HepG2 (cell line): ENCODE data around the gene POLH. TPM values are rescaled to one million over a fixed set of nuclear protein-coding genes. Genes with fewer than 3 reads are reported as not detected.

Source experiments
- ATAD3A ChIP-seq: sonication (generic); formaldehyde crosslinking; IDR thresholded peaks from 2 replicates; pipeline ENCODE4 v1.4.0; 2020; ENCODE audit warnings: missing genetic modification reagents
- ATF3 ChIP-seq: sonication (generic); formaldehyde crosslinking; IDR thresholded peaks from 2 replicates; pipeline ENCODE4 v1.4.0; 2020; ENCODE audit warnings: missing genetic modification reagents
- HNF4G ChIP-seq, 2 experiments: sonication (generic) in 1 of 2; formaldehyde crosslinking in 1 of 2; IDR thresholded peaks; 2 replicates each; pipeline versions ENCODE4 v1.4.0 to v1.6.1; 2011 to 2020; ENCODE audit warnings: borderline replicate concordance in 2 of 2, low read depth in 2 of 2, mild to moderate bottlenecking in 2 of 2, low read length in 1 of 2, missing genetic modification reagents in 1 of 2, moderate library complexity in 1 of 2
- MAX ChIP-seq: IDR thresholded peaks from 2 replicates; pipeline ENCODE4 v1.6.1; 2012; ENCODE audit warnings: inconsistent platforms
- PRMT3 ChIP-seq: sonication (generic); formaldehyde crosslinking; IDR thresholded peaks from 2 replicates; pipeline ENCODE4 v1.8.1; 2022; ENCODE audit warnings: low read depth, mild to moderate bottlenecking, moderate library complexity, missing genetic modification reagents, borderline replicate concordance
- REL ChIP-seq: sonication (generic); formaldehyde crosslinking; conservative IDR thresholded peaks from 2 replicates; pipeline ENCODE4 v1.8.0; 2022; ENCODE audit warnings: mild to moderate bottlenecking, missing genetic modification reagents, moderate library complexity
- REPIN1 ChIP-seq: sonication (generic); formaldehyde crosslinking; IDR thresholded peaks from 2 replicates; pipeline ENCODE4 v1.8.0; 2022; ENCODE audit warnings: missing genetic modification reagents, low read depth, mild to moderate bottlenecking, borderline replicate concordance
- RFX1 ChIP-seq: fragments of 450-650 bp; IDR thresholded peaks from 2 replicates; pipeline ENCODE4 v1.6.1; 2017
- RXRB ChIP-seq: IDR thresholded peaks from 2 replicates; pipeline ENCODE4 v1.6.1; 2016; ENCODE audit warnings: borderline replicate concordance, missing genetic modification reagents, missing compliant biosample characterization
- THAP7 ChIP-seq: sonication (generic); formaldehyde crosslinking; IDR thresholded peaks from 2 replicates; pipeline ENCODE4 v1.8.1; 2023; ENCODE audit warnings: mild to moderate bottlenecking, missing genetic modification reagents
- ZBED4 ChIP-seq: sonication (generic); formaldehyde crosslinking; IDR thresholded peaks from 2 replicates; pipeline ENCODE4 v1.4.0; 2020; ENCODE audit warnings: missing genetic modification reagents, borderline replicate concordance
- ZBTB21 ChIP-seq: sonication (generic); formaldehyde crosslinking; IDR thresholded peaks from 2 replicates; pipeline ENCODE4 v1.4.0; 2020; ENCODE audit warnings: missing genetic modification reagents
- ZNF24 ChIP-seq: fragments of 450-650 bp; IDR thresholded peaks from 2 replicates; pipeline ENCODE4 v1.6.1; 2017; ENCODE audit warnings: antibody characterized with exemption, mild to moderate bottlenecking
- ZNF33A ChIP-seq: sonication (generic); formaldehyde crosslinking; IDR thresholded peaks from 2 replicates; pipeline ENCODE4 v1.5.1; 2020; ENCODE audit warnings: missing genetic modification reagents, mild to moderate bottlenecking, moderate library complexity, borderline replicate concordance
- ZNF430 ChIP-seq: sonication (generic); formaldehyde crosslinking; IDR thresholded peaks from 2 replicates; pipeline ENCODE4 v1.9.0; 2021; ENCODE audit warnings: mild to moderate bottlenecking, missing genetic modification reagents
- ZNF510 ChIP-seq: sonication (generic); formaldehyde crosslinking; IDR thresholded peaks from 2 replicates; pipeline ENCODE4 v1.4.0; 2020; ENCODE audit warnings: low read depth, mild to moderate bottlenecking, missing genetic modification reagents
- ZNF512 ChIP-seq: sonication (generic); formaldehyde crosslinking; IDR thresholded peaks from 2 replicates; pipeline ENCODE4 v1.4.0; 2020; ENCODE audit warnings: mild to moderate bottlenecking, missing genetic modification reagents
- ZNF800 ChIP-seq: sonication (generic); formaldehyde crosslinking; IDR thresholded peaks from 2 replicates; pipeline ENCODE4 v1.4.0; 2020; ENCODE audit warnings: missing genetic modification reagents
- ZNF839 ChIP-seq: sonication (generic); formaldehyde crosslinking; IDR thresholded peaks from 2 replicates; pipeline ENCODE4 v1.4.0; 2020; ENCODE audit warnings: missing genetic modification reagents, mild to moderate bottlenecking, borderline replicate concordance
- ZSCAN25 ChIP-seq: sonication (generic); formaldehyde crosslinking; IDR thresholded peaks from 2 replicates; pipeline ENCODE4 v1.8.0; 2022; ENCODE audit warnings: mild to moderate bottlenecking, missing genetic modification reagents
- polyA plus RNA-seq, 8 experiments: library from polyadenylated mRNA; depleted of rRNA in 3 of 8; stranded (reverse) in 7 of 8; unstranded in 1 of 8; fragments of >200 nt; fragmentation: Illumina TruSeq in 4 of 8; extraction: Trizol in 4 of 8; gene quantifications; 2 replicates each; pipeline versions ENCODE4 v1.2.1 to v1.2.3, GENCODE V29; 2011 to 2016; ENCODE audit warnings: low read depth in 4 of 8, missing spikeins in 1 of 8, mixed read lengths in 1 of 8; ENCODE audit not compliant: insufficient read depth in 1 of 8
- total RNA-seq, 5 experiments: library from RNA; depleted of rRNA; stranded (reverse); fragments of >200 nt; fragmentation: Illumina TruSeq; extraction: Trizol; gene quantifications; 2 replicates each; pipeline ENCODE4 v1.2.3, GENCODE V29; 2016; ENCODE audit warnings: low read depth in 1 of 5

Gene POLH
- total and polyA plus RNA-seq, 2 of the 13 experiments (the other 11 are each of a cell fraction or from before 2014, with no cell fraction given) = 11.6 to 25.0 TPM

GRCh38 chr6:43575772-43576551 lies at the start of gene POLH, which contains the start of gene XPO5 (continued):
- TF ChIP-seq ZBED4 (CRISPR knock-in tag) = peak; percentile 52
- no peak for TF ChIP-seq RFX1
- TF ChIP-seq MAX = peak; percentile 88
- TF ChIP-seq THAP7 (CRISPR knock-in tag) = no peak
- TF ChIP-seq ZNF24 = no peak
- TF ChIP-seq ZNF800 (CRISPR knock-in tag) = peak; percentile 77
- no peak for TF ChIP-seq ZNF33A (CRISPR knock-in tag)
- peak; percentile 3 for TF ChIP-seq REL (CRISPR knock-in tag)
- peak; percentile 77 for TF ChIP-seq REPIN1 (CRISPR knock-in tag)
- TF ChIP-seq ZNF510 = no peak; the same call in 1 of the 2 replicates
- TF ChIP-seq PRMT3 = no peak; the same call in 1 of the 2 replicates
- no peak; the same call in none of the 2 replicates for TF ChIP-seq ZSCAN25 (CRISPR knock-in tag)
- no peak for TF ChIP-seq ZNF430 (CRISPR knock-in tag)
- no peak for TF ChIP-seq ZBTB21 (CRISPR knock-in tag)
- peak; percentile 69 for TF ChIP-seq ATF3 (CRISPR knock-in tag)
- no peak for TF ChIP-seq ATAD3A (CRISPR knock-in tag)
- TF ChIP-seq ZNF839 (CRISPR knock-in tag) = peak; percentile 91; the same call in 1 of the 2 replicates
- peak; percentile 49; the same call in 1 of the 2 replicates for TF ChIP-seq RXRB (CRISPR knock-in tag)
- TF ChIP-seq HNF4G (IDR thresholded peaks at IDR 0.05; ENCODE audit: borderline replicate concordance, low read depth, low read length) = no peak
- TF ChIP-seq HNF4G (CRISPR knock-in tag; IDR thresholded peaks at IDR 0.05; ENCODE audit: borderline replicate concordance, low read depth) = peak; percentile 68
- no peak for TF ChIP-seq ZNF512 (CRISPR knock-in tag)
